ENCODE data around the gene MAP1LC3B2.

Gene MAP1LC3B2

GRCh38 chr12:116616536-116617248 lies 57.5 kb downstream of the MAP1LC3B2 start:
- no peak for DNase-seq

- no peak for DNase-seq
These were observed 60.1 kb downstream of the MAP1LC3B2 start for GRCh38 chr12:116619246-116619645.

GRCh38 chr12:116620124-116620491 lies 60.9 kb downstream of the MAP1LC3B2 start:
- no peak for DNase-seq

GRCh38 chr12:116620492-116621191 lies 61.5 kb downstream of the MAP1LC3B2 start:
- no peak for DNase-seq

- DNase-seq, result no peak
These were observed 62.0 kb downstream of the MAP1LC3B2 start for GRCh38 chr12:116621194-116621593.

- DNase-seq, result no peak
These were observed 65.3 kb downstream of the MAP1LC3B2 start for GRCh38 chr12:116624516-116624915.

- DNase-seq, result no peak
These were observed 67.0 kb downstream of the MAP1LC3B2 start for GRCh38 chr12:116626153-116626552.

Measured in right kidney (tissue), 1 donor.